Progenitor cell of endocrine pancreas (in vitro differentiated cells): ENCODE results near the gene ARMC12. TPM values are rescaled to one million over a fixed set of nuclear protein-coding genes. Genes with fewer than 3 reads are reported as not detected.

Experiments
- DNase-seq: peaks from one replicate; pipeline ENCODE4 v3.0.0; 2021; ENCODE audit warnings: low spot score; ENCODE audit not compliant: unreplicated experiment
- H3K27ac Mint-ChIP-seq: 2 replicates; pipeline ENCODE4 v1.8.0; 2021; ENCODE audit warnings: mild to moderate bottlenecking, moderate library complexity, mixed read lengths
- H3K27me3 Mint-ChIP-seq: 2 replicates; pipeline ENCODE4 v1.8.0; 2021; ENCODE audit warnings: mixed read lengths
- H3K36me3 Mint-ChIP-seq: 2 replicates; pipeline ENCODE4 v1.8.0; 2022; ENCODE audit warnings: mixed read lengths; ENCODE audit not compliant: insufficient read depth
- H3K4me1 Mint-ChIP-seq: 2 replicates; pipeline ENCODE4 v1.8.0; 2021; ENCODE audit warnings: low read depth, mixed read lengths
- H3K4me3 Mint-ChIP-seq: 2 replicates; pipeline ENCODE4 v1.8.0; 2021; ENCODE audit warnings: low read depth, mild to moderate bottlenecking, moderate library complexity, mixed read lengths
- H3K9me3 Mint-ChIP-seq: 2 replicates; pipeline ENCODE4 v1.8.0; 2021; ENCODE audit warnings: low read depth, mixed read lengths
- CTCF ChIP-seq: fragments of 200-600 bp; sonication (generic); IDR thresholded peaks from one replicate; pipeline ENCODE4 v1.5.0; 2021; ENCODE audit warnings: antibody characterized with exemption, mild to moderate bottlenecking; ENCODE audit not compliant: unreplicated experiment
- total RNA-seq: library from RNA; stranded (reverse); gene quantifications from 2 replicates; pipeline ENCODE4 v1.2.1, GENCODE V29; 2021

The ARMC12 gene
- total RNA-seq, 1 donor from 2014 or later = 0.98 TPM

GRCh38 chr6:35757456-35758123, 20.8 kb downstream of the ARMC12 start:
- Mint-ChIP-seq H3K4me1 (peaks cover 1% of the 10 kb centered on the region), H3K27ac (no peak overlapping the region), H3K4me3 (no peak overlapping the region), H3K27me3 (peaks cover 22% of the 10 kb centered on the region), H3K36me3 (no peaks in the 10 kb centered on the region), H3K9me3 (no peaks in the 10 kb centered on the region)
- no peak for DNase-seq
- peak; percentile 48 for TF ChIP-seq CTCF

GRCh38 chr6:35759426-35759825, 22.6 kb downstream of the ARMC12 start:
- no peak for TF ChIP-seq CTCF
- peaks cover 7% of the 10 kb centered on the region for H3K4me1 Mint-ChIP-seq

GRCh38 chr6:35765739-35766138, 28.9 kb downstream of the ARMC12 start:
- no peak overlapping the region for H3K4me3 Mint-ChIP-seq

More at GRCh38 chr6:35759426-35759825, 22.6 kb downstream of the ARMC12 start:
- DNase-seq = no peak
- H3K27ac Mint-ChIP-seq = no peak overlapping the region
- no peaks in the 10 kb centered on the region for H3K36me3 Mint-ChIP-seq
- no peaks in the 10 kb centered on the region for H3K9me3 Mint-ChIP-seq
- peaks cover 39% of the 10 kb centered on the region for H3K27me3 Mint-ChIP-seq
- no peak overlapping the region for H3K4me3 Mint-ChIP-seq

GRCh38 chr6:35769211-35769610, 32.4 kb downstream of the ARMC12 start:
- no peaks in the 10 kb centered on the region for H3K36me3 Mint-ChIP-seq
- H3K27ac Mint-ChIP-seq = no peak overlapping the region
- H3K9me3 Mint-ChIP-seq = no peaks in the 10 kb centered on the region
- no peak for DNase-seq
- peaks cover 29% of the 10 kb centered on the region for H3K27me3 Mint-ChIP-seq
- H3K4me1 Mint-ChIP-seq = peaks cover under 1% of the 10 kb centered on the region
- TF ChIP-seq CTCF = no peak
- H3K4me3 Mint-ChIP-seq = no peak overlapping the region

More at GRCh38 chr6:35765739-35766138, 28.9 kb downstream of the ARMC12 start:
- no peaks in the 10 kb centered on the region for H3K36me3 Mint-ChIP-seq
- no peak for TF ChIP-seq CTCF
- no peak for DNase-seq
- no peaks in the 10 kb centered on the region for H3K9me3 Mint-ChIP-seq
- peaks cover 5% of the 10 kb centered on the region for H3K4me1 Mint-ChIP-seq
- H3K27ac Mint-ChIP-seq = no peak overlapping the region
- H3K27me3 Mint-ChIP-seq = peaks cover 37% of the 10 kb centered on the region

- no peak overlapping the region for H3K4me3 Mint-ChIP-seq
- H3K36me3 Mint-ChIP-seq = no peaks in the 10 kb centered on the region
- DNase-seq = no peak
- no peak overlapping the region for H3K27ac Mint-ChIP-seq
- H3K4me1 Mint-ChIP-seq = no peaks in the 10 kb centered on the region
- no peaks in the 10 kb centered on the region for H3K9me3 Mint-ChIP-seq
- TF ChIP-seq CTCF = no peak
- H3K27me3 Mint-ChIP-seq = peaks cover 31% of the 10 kb centered on the region
Observed at GRCh38 chr6:35771343-35771627, 34.5 kb downstream of the ARMC12 start.
